Endothelial cell of umbilical vein (primary cell): Measurements from ENCODE around the gene S100A10. TPM values are rescaled to one million over a fixed set of nuclear protein-coding genes. Genes with fewer than 3 reads are reported as not detected.

Experiments used
- BruUV-seq: library from RNA; stranded (reverse); fragments of 400-500 nt; replicated peaks from 2 replicates; lab custom pipeline; 2021; lab: Mats Ljungman, UMichigan
- CTCF ChIA-PET: fragments of 300-600, 350-600 bp; sonication (Branson Sonifier 250); formaldehyde crosslinking; loops from one replicate; lab custom pipeline; 2021; ENCODE audit warnings: antibody characterized with exemption, inconsistent platforms; lab: Charles Lee
- POLR2A ChIA-PET: fragments of 300-600, 350-600 bp; sonication (Branson Sonifier 250); formaldehyde crosslinking; loops from one replicate; lab custom pipeline; 2021; ENCODE audit warnings: antibody characterized with exemption, inconsistent platforms; lab: Charles Lee
- DNase-seq: peaks from one replicate; pipeline ENCODE4 v3.0.0-alpha.2; 2011; ENCODE audit warnings: low read depth, low spot score
- FAIRE-seq: peaks from 2 replicates; lab custom pipeline; 2011; peaks lifted over from hg19 to GRCh38; lab: Jason Lieb, UNC
- H2AFZ ChIP-seq: 2 replicates; pipeline ENCODE4 v1.6.0; 2012; ENCODE audit warnings: low read depth, low read length, control low read depth, inconsistent platforms
- H3K27ac ChIP-seq: 2 replicates; pipeline ENCODE4 v1.5.1; 2011; ENCODE audit warnings: low read depth, mild to moderate bottlenecking, control low read depth, low read length, moderate library complexity; ENCODE audit not compliant: insufficient read depth
- H3K27me3 ChIP-seq, 2 experiments: 2 replicates each; pipeline versions ENCODE4 v1.6.0 to v1.6.1; 2011; ENCODE audit warnings: low read length in 2 of 2, mixed read lengths in 1 of 2; ENCODE audit not compliant: control insufficient read depth in 2 of 2, insufficient read depth in 2 of 2
- H3K36me3 ChIP-seq, 2 experiments: 2 replicates in 1 of 2; 3 replicates in 1 of 2; pipeline ENCODE4 v1.5.1; 2011; ENCODE audit warnings: low read length in 2 of 2, mild to moderate bottlenecking in 1 of 2, moderate library complexity in 1 of 2; ENCODE audit not compliant: control insufficient read depth in 2 of 2, insufficient read depth in 2 of 2; ENCODE audit errors: extremely low read depth in 1 of 2
- H3K4me1 ChIP-seq: 3 replicates; pipeline ENCODE4 v1.5.1; 2011; ENCODE audit warnings: mild to moderate bottlenecking, low read length; ENCODE audit not compliant: control insufficient read depth, insufficient read depth; ENCODE audit errors: extremely low read depth
- H3K4me2 ChIP-seq: 2 replicates; pipeline ENCODE4 v1.6.1; 2011; ENCODE audit warnings: low read length, control low read depth, mixed read lengths; ENCODE audit not compliant: insufficient read depth
- H3K4me3 ChIP-seq, 3 experiments: fragments of 200-600 bp in 1 of 3; sonication (generic), shearing (Covaris generic) in 1 of 3; replicated peaks in 1 of 3; 2 replicates each; pipeline ENCODE4 v1.5.1; 2011 to 2016; ENCODE audit warnings: control low read depth in 3 of 3, low read length in 3 of 3, mild to moderate bottlenecking in 2 of 3, inconsistent platforms in 1 of 3, low read depth in 1 of 3, moderate library complexity in 1 of 3; ENCODE audit not compliant: insufficient read depth in 1 of 3
- H3K79me2 ChIP-seq: 2 replicates; pipeline ENCODE4 v1.6.0; 2012; ENCODE audit warnings: low read length, inconsistent platforms; ENCODE audit not compliant: control insufficient read depth, insufficient read depth
- H3K9ac ChIP-seq: replicated peaks from 2 replicates; pipeline ENCODE3; 2011; ENCODE audit warnings: low read length, control low read depth; ENCODE audit not compliant: insufficient read depth; ENCODE audit errors: extremely low read depth
- H3K9me1 ChIP-seq: replicated peaks from 3 replicates; pipeline ENCODE4 v1.6.0; 2011; ENCODE audit warnings: mild to moderate bottlenecking, low read length; ENCODE audit not compliant: control insufficient read depth, insufficient read depth; ENCODE audit errors: extremely low read depth
- H3K9me3 ChIP-seq: replicated peaks from 2 replicates; pipeline ENCODE4 v1.5.1; 2012; ENCODE audit warnings: low read length, inconsistent platforms; ENCODE audit not compliant: control insufficient read depth, insufficient read depth
- H4K20me1 ChIP-seq: replicated peaks from 2 replicates; pipeline ENCODE3; 2011; ENCODE audit warnings: mild to moderate bottlenecking, low read length; ENCODE audit not compliant: control insufficient read depth, insufficient read depth; ENCODE audit errors: extremely low read depth
- MAX ChIP-seq: IDR thresholded peaks from 2 replicates; pipeline ENCODE4 v1.6.1; 2011; ENCODE audit not compliant: insufficient read depth, insufficient read length
- POLR2A ChIP-seq: IDR thresholded peaks from 2 replicates; pipeline ENCODE4 v1.6.1; 2012; ENCODE audit warnings: low read depth, mild to moderate bottlenecking, control low read depth, low read length
- POLR2AphosphoS5 ChIP-seq: IDR thresholded peaks from 2 replicates; pipeline ENCODE4 v1.6.1; 2012; ENCODE audit warnings: low read depth, mild to moderate bottlenecking, control low read depth, low read length, moderate library complexity; ENCODE audit not compliant: insufficient read depth
- dilution Hi-C: fragments of 300-500 bp; cut with MboI; formaldehyde crosslinking; loops from one replicate; pipeline ENCODE4 v1.15.0; 2019; ENCODE audit warnings: low sequenced_read_pairs; ENCODE audit not compliant: extremely low pct_ligation_motif_present
- intact Hi-C: fragments of 100-400 bp; cut with micrococcal nuclease; formaldehyde crosslinking; loops from one replicate; pipeline ENCODE4 v1.10.0; 2022
- polyA plus RNA-seq, 4 experiments: library from polyadenylated mRNA; depleted of rRNA in 3 of 4; stranded (reverse) in 3 of 4; unstranded in 1 of 4; fragments of >200 nt; gene quantifications; 2 replicates each; pipeline versions ENCODE4 v1.2.1 to v1.2.3, GENCODE V29; 2011 to 2012; ENCODE audit warnings: missing spikeins in 1 of 4
- total RNA-seq: library from RNA; stranded (reverse); gene quantifications from 2 replicates; pipeline ENCODE4 v1.2.3, GENCODE V29; 2021

S100A10 gene
- total and polyA plus RNA-seq, 2 donors (not counting 3 experiments of a cell fraction or from before 2014, with no cell fraction given) = 76.8 to 779 TPM

DNA sequence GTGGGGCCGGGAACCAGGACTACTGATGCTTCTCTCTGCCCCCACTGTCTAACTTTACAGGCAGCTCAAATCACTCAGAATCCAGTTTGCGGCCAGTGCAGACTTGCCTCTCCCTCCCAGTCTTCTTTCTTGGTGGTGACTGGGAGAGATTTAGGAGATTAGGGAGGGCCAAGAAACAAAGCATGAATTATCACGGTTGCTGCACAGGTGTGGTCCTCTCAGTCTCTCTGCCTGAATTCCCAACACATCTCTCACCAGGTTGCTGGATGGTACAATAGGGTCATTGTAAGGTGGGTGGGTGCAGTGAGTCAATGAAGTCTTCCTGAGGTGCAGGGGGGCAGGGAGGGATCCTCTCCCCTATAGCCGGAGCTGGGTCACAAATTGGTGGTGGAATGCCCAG is 30.6 kb upstream of the S100A10 start:
- CTCF ChIA-PET = interaction anchor here (1.0 to 1.2 kb wide), 2 partner anchors 9 to 22 kb away, joined by 3 read pairs; no protein-coding TSS in a partner anchor
- no peak for FAIRE-seq

DNA sequence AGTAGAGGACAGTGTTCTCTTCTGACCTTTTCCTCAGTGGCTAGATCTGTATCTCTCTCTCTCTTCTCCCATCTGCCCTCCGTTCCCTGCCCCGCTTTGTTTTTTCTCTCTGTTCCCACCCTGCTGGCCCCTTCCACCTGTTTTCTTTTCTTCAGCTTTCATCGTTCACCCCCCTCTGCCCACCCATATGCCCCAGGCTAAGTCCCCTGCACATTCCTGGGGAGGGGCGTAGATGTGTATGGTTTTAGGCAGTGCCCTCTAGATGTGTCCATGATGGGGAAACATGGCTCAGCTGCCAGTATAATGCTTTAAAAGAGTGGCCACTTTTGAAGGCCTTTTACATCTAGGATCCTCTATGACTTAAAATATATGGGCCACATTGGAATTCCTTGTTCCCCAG is 29.6 kb upstream of the S100A10 start:
- no peak overlapping the region for H3K27ac ChIP-seq
- H3K9me3 ChIP-seq = no peaks in the 10 kb centered on the region
- no peak for TF ChIP-seq MAX
- TF ChIP-seq POLR2AphosphoS5 = no peak
- no peaks in the 10 kb centered on the region for H3K4me1 ChIP-seq
- POLR2A ChIA-PET = no interaction called here
- no peak overlapping the region for H3K4me2 ChIP-seq
- H2AFZ ChIP-seq = no peak overlapping the region
- no peaks in the 10 kb centered on the region for H3K9me1 ChIP-seq
- H3K27me3 ChIP-seq = peaks cover 20 to 27% of the 10 kb centered on the region in 2 experiments
- intact Hi-C loops = no loop called here
- H3K36me3 ChIP-seq = no peaks in the 10 kb centered on the region
- H4K20me1 ChIP-seq = no peaks in the 10 kb centered on the region
- no peak for DNase-seq
- no TSS peak for BruUV-seq
- no peak overlapping the region for H3K9ac ChIP-seq
- no peaks in the 10 kb centered on the region for H3K79me2 ChIP-seq
- CTCF ChIA-PET = interaction anchor here (1.6 to 2.3 kb wide), 2 partner anchors 11 to 22 kb away, joined by 5 to 7 read pairs; no protein-coding TSS in a partner anchor
- no peak for FAIRE-seq
- no peak overlapping the region for H3K4me3 ChIP-seq
- dilution Hi-C loops = loop anchor here (25.0 kb wide), 1 partner anchor 111 kb away; the partner anchor contains the start of gene THEM4

More for the DNA sequence above, 30.6 kb upstream of the S100A10 start:
- Histone ChIP-seq H3K36me3 (no peaks in the 10 kb centered on the region), H3K79me2 (no peaks in the 10 kb centered on the region), H2AFZ (no peak overlapping the region), H3K4me2 (no peak overlapping the region), H3K9me3 (no peaks in the 10 kb centered on the region), H3K9ac (no peak overlapping the region), H3K4me3 (no peak overlapping the region), H3K27ac (no peak overlapping the region), H3K27me3 (peaks cover 17 to 24% of the 10 kb centered on the region in 2 experiments), H3K4me1 (no peaks in the 10 kb centered on the region), H4K20me1 (no peaks in the 10 kb centered on the region), H3K9me1 (no peaks in the 10 kb centered on the region)
- dilution Hi-C loops = loop anchor here (25.0 kb wide), 1 partner anchor 112 kb away; the partner anchor contains the start of gene THEM4
- no TSS peak for BruUV-seq
- DNase-seq = no peak
- POLR2A ChIA-PET = no interaction called here
- TF ChIP-seq POLR2A = no peak
- intact Hi-C loops = no loop called here
